SK-MEL-5 (cell line): ENCODE data around the gene CENPX. TPM values are rescaled to one million over a fixed set of nuclear protein-coding genes. Genes with fewer than 3 reads are reported as not detected.

Experiments used
- DNase-seq: peaks from one replicate; pipeline ENCODE4 v3.0.0-alpha.2; 2016; ENCODE audit warnings: low read depth, low spot score
- in situ Hi-C: cut with HindIII; loops from 2 replicates; pipeline ENCODE4 v1.10.0; 2016; ENCODE audit warnings: low sequenced_read_pairs, high pct_unique_total_duplicates, low pct_unique_long_range_greater_than_20kb
- total RNA-seq: library from RNA; depleted of rRNA; stranded (reverse); fragments of >200 nt; shearing (Covaris generic); gene quantifications from 2 replicates; pipeline ENCODE4 v1.2.3, GENCODE V29; 2014

Gene CENPX
- total RNA-seq, 1 experiment from 2014 or later, result 130 TPM

DNA sequence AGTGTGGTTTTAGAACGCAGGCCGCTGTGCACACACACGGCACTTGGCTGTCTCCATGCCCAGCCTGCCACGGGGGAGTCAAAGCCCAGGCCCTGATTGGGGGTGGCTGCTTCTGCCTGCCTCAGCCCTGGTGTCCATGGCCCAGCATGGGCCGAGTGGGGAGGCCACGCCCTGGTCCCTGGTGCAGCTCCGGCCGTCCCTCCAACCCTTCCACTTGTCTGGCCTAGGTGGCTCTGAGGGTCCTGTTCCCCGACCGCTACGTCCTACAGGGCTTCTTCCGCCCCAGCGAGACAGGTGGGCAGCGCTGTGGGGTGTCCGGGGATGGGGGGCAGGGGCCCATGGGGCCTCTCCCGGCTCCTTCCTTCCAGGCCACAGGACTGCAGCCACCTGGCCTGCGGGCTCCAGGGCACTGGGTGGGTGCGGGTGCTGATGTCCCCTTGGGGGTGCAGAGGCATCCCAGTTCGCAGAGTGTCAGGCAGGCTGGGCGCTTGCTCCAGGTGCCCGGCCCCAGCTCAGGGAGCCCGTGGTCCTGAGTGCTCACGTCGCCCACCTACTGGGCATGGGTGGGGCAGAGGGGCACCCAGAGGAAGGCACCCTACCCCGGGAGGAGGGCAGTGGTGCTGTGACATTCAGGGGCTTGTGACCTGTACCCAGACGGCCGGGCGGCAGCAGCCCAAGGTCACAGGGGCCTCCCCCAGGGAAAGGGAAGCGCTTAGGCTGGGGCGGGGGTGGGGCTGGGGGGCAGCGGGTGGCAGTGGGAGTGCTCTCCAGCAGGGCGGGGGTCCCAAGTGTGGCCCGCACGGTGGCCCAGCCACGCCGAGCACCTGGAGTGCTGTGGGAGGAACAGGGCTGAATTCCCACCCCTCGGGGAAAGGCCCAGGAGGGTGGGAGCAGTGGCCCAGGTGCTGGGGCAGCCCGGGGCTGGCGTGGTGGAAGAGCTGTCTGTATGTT is 11.8 kb downstream of the CENPX start:
- in situ Hi-C loops, result no loop called here
- no peak for DNase-seq

DNA sequence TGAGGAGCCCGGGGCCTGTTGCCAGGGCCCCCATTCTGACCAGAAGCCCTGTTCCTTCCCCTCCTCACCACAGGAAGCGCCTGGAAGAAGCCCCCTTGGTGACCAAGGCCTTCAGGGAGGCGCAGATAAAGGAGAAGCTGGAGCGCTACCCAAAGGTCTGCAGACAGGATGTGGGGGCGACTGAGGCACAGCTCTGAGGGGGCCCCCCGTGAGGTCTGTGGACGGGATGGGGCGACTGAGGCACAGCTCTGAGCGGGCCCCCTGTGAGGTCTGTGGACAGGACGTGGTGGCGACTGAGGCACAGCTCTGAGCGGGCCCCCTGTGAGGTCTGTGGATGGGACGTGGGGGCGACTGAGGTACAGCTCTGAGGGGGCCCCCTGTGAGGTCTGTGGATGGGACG is 13.3 kb downstream of the CENPX start:
- no peak for DNase-seq
- in situ Hi-C loops, result no loop called here

DNA sequence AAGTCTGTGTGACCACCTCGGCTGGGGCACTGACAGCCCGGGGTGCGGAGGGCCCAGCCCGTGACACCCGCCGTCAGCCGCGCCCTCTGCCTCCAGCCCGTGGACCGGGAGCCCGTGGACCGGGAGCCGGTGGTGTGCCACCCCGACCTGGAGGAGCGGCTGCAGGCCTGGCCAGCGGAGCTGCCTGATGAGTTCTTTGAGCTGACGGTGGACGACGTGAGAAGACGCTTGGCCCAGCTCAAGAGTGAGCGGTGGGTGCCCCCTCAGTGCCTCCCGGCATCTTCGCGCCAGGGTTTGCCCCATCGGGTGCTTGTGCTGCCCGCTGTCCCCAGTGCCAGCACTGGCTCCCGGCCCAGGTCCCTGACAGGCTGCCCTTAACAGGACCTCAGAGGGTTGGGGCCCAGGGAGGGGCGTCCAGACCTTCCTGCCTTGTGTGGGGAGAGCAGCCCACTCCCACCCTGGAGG is 13.7 kb downstream of the CENPX start:
- no peak for DNase-seq
- in situ Hi-C loops, result no loop called here

DNA sequence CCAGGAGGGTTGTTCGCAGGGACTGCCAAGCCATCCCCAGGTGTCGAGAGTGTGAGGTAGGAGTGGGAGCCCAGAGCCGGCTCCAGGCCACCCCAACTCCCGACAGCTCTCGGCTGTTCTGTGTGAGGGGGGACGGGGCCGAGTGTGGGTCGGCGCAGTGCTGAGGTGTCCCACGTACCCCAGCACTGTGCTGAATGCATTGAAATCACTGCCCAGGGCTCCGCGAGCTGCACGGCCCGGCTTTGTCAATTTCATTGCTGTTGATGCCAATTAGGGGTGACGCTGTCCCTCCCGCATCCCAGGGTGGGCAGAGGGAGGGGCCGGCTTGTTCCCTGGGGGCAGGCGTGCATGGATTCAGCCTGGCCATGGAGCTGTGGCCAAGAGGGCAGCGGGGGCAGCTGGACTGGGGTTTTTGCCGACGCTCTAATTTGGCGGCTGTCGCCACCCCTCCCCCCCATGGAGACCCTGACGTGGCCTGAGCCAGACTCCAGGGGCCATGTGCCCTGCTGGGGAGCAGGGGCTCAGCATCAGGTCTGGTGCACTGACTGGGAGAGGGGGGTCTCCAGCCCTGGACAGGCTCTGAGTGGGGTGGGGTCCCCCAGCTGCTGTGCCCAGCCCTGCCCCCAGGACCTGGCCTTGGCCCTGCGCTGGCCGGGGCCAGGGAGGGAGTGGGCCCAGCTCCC is 14.3 kb downstream of the CENPX start:
- in situ Hi-C loops, result no loop called here
- no peak for DNase-seq

DNA sequence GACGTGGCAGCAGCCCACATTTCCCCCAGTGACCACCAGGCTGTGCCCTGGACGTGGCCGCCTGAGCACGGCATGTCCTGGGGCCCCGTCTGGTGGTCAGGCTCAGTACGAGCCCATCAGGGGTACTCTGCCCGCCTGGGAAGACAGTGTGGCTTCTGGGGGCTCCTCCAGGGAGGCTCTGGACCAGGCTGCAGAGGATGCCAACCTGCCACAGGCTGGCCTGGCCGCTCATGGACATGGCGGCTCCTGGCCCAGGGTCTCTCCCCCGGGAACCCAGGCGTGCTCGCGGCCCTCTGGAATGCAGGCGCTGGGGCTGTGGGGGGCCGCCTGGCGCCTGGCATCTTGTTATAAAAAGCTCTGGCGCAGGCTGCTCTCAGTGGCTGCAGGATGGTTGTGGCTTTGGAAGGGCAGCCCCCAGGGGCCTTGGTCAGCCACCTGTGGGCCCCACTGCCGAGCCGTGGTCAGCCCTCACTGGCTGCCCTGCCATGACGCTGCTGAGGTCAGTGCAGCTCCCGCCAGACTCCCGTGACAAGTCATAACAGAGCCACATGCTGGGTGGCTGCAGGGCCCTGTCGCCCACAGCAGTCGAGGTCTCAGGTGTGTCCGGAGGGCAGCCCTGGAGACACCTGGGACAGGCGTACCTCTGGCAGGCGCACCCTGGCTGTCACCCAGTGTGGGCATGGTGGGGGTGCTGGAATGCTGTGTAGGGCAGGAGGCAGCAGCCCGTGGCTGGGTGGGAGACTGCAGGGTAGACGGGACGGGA is 15.0 kb downstream of the CENPX start:
- no peak for DNase-seq
- in situ Hi-C loops, result no loop called here

DNA sequence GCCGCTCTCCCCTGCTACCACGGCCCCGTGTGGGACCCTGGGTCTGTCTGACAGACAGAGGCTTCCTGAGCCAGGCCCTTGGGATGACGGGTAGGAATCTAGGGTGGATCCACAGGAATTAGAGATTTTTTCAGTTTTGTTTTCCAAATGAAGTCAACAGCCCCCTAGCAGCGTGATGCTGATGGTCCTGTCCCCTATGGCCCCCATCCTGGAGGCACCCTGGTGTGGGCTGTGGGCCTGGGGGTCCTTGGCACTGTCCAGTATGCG is 15.5 kb downstream of the CENPX start:
- DNase-seq, result no peak
- in situ Hi-C loops, result no loop called here

DNA sequence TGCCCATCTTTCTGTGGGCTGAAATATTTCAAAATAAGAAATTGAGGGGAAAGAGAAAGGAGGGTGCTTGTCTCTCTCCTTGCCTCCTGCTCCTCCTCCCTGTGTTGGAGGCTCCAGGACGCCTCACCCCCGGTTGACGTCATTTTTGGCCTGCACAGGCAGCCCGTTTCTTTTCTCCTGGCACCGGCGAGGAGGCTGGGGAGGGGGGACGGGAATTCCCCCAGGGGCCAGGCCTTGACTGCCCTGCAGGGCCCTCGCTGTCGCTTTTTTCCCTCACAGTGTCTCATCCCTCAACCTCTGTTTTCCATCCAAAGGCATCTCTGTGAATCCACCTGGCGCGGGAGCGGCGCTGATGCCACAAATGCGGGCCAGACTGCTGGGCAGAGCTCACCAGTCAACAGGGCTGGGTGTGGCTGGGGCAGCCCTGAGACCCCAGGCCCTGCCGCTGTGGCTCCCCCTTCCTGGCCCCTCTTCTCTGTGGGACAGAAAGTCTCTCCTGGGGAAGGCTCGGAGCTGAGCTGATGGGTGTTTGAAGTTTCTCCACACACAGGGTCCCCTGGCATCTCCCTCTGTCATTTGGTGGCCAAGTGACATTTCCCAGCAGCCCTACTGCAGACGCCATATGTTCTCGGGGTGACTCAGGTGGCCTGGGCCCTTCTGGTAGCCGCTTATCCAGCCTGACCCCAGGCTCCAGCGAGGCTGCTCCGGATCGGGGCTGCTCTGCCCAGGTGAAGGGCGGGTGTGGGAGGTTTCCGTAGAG is 16.0 kb downstream of the CENPX start:
- in situ Hi-C loops, result no loop called here

DNA sequence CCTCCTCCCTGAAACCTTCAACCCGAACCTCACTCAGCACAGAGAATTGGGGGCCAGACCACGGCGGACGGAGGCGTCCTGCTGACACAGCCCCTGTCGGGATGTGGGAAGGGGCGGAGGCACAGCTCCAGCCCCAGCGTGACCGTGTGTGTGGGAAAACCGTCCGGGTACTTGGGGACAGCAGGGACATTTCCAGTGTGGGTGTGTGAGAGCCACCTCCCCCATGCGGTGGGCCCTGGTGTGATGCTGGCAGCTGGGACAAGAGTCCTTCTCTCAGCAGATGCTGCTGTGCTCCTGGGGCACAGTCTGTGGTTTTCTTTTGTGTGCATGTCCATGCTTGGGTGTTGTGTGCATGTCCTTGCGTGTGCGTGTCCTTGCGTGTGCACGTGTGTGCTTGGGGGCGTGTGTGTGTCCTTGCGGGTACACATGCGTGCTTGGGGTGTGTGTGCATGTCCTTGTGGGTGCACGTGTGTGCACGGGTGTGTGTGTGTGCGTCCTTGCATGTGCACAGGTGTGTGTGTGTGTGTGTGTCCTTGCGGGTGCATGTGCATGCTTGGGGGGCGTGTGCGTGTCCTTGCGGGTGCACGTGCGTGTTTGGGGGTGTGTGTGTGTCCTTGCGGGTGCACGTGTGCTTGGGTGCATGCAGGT is 16.9 kb downstream of the CENPX start:
- DNase-seq, result no peak
- in situ Hi-C loops, result no loop called here

More for the DNA sequence above, 16.0 kb downstream of the CENPX start:
- no peak for DNase-seq

DNA sequence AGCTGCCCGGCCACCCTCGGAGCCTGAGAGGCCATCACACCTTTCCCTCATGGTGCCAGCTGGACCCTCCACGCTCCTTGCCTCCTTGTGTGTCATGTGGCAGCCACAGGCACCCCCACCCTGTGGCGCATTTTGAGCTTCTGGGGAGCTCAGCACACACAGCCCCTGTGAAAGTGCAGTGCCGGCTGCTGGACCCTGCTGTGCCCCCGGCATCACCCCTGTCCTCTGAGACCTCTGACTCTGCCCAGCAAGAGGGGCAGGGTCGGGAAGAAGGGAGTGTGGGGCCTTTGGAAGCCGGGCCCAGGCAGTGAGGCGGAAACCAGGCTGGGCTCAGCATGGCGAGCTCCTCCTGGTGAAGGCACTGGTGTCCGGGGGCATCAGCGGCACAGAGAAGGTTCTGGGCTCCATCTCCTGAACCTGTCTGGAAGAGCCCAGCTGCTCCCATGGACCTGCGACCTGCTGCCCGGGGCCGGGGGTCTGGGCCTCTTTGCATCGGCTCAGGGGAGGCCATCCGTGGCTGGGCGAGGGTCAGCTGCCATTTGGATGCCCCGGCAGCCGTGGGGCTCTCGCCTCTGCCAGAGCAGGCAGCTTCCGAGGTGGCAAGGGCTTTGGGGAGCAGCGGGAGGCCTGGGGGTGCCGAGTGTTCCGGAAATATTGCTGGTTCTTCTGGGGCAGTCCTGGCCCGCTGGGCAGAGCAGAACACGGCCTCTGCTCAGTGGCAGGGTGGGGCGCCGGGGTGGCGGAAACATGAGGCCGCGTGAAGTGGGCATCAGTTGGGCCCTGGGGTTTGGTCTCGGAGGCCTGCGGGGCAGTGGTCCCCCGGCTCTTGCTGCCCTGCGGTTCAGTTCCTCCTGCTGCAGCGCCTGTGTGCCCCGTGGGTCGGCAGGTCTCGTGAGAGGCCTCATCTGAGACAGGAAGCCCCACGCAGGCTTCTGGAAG is 17.9 kb downstream of the CENPX start:
- no peak for DNase-seq
- in situ Hi-C loops, result no loop called here

DNA sequence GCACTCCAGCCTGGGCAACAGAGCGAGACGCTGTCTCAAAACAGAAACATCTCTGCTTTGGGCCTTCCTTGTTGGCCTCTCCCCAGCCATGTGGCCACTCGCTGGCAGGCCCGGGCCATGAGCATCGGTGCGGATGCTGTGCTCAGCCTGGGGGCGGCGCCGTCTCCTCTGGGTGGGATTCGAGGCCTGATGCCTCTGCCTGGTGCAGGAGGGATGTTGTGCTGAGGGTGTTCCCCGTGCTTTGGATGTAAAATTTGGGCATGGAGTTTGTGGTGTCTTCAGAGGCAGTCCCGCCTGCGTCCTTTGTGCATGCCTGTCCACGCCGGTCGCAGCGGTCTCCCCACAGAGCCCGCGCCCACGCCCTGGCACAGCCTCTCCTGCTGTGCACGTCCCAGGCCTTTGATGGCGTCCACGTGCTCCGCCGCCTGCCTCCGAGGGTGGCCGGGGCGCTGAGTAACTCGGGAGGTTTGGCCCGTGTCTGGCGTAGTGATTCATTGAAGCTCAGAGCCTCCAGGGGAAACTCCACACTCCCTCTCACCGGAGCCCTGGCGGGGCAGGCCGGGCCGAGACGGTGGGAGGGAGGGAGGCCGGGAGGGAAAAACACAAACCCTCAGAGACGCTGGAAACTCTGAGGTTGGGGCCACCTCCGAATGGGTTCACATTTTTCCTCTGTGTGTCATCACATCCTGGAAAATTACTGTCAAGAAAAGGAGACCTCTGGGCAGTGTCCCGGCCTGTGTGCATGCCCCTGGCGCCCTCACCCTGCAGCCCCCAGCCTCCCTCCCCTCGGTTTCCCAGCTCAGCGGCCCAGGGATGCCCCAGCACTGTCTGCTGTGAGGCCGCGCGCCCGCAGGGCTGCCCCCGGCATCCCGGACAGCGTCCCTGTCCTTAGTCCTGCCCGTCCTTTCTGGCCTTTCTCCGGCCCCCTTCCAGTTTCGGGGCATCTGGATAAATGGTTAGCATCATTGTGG is 19.0 kb downstream of the CENPX start:
- peak; percentile 67 for DNase-seq
- in situ Hi-C loops, result no loop called here

DNA sequence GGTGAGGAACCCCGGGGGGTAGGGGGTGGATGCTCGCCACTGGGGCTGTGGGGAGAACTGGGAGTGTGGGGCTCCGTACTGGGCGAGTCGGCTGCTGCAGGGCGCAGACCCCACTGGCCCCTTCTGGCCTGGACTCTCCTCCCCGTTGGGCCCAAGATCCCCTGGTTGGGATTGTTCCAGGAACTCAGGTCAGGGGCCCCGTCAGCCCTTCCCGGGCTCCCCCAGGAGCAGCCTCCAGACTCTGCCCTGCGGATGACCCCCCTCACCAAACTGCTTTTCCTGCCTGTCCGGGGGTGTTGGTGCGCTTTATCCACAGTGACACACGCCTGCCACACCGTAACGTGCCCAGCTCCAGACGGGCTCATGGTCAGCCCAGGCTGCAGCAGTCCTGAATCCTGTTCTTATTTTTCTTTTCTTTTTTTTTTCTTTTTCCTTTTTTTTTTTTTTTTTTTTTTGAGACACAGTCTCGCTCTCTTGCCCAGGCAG is 21.1 kb downstream of the CENPX start:
- in situ Hi-C loops, result no loop called here
- no peak for DNase-seq

DNA sequence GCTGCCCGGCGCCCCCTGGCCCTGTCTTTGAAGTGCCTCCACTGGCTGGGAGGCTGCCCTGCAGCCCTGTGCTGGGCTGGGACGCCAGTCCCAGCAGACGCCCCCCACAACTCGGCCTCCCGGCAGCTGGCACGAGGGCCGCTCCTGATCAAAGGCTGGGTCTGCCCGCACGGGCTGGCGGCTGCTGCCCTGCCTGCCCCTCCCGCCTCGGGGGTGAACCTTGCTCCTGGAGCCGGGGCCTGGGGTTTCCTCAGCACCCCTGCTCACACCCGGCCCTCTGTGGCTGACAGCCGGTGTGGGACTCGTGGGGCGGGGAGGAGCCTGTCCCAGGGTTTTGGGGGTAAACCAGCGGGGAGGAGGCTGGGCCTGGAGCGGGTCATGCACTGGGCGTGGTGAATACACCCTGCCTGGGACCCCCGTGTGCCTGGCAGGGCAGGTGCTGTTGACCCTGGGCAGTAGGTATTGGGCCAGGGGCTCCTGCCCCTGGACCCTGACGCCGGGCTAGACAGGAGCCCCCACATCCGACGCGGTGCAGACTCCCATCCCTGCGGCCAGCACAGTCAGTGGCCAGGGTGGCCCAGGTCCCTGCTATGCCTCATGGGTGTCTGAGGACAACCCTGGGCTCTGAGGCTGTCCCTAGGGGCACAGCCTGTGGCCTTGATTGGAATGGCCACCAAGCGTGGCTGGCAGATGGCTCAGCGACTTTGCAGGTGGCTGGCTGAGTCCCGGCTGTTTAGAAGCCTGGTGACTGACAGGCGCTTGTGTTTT is 21.7 kb downstream of the CENPX start:
- in situ Hi-C loops, result no loop called here
- no peak for DNase-seq

DNA sequence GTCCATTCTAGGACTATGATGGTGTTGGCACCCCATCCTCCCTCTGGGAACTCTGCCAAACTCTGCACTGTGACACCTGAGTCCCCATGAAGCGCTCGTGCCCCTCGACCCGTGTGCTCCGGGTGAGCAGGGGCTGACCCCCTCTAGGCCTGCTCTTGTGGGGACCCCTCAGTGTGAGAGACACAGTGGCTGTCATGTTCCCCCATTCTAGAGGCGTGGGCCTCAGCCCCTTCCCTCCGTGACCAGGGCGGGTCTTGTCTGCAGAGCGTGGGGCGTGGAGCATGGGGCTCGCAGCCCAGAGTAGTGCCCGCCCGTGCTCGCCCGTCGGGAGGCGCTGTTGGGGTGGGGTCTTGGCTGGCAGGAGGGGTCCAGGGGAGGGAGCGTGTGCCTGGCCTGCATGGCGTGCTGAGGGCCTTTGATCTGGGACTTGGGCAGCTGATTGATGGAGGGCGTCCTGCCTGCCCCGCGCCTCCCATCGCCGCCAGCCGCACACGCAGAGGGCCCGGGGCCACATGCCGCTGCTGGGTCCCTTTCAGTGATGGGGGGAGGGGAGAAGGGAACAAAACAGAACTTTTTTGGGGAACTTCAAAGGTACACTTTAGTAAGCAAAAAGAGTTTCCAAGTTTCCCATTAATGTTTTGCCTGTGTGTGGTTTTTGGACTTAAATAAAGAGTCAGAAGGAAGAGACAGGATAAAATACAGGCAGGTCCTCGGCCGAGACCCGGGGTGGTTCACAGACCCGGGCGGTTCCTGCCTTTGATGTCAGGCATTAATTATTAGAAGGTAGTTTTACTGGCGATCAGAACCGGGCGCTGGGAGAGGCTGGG is 22.5 kb downstream of the CENPX start:
- no peak for DNase-seq
- in situ Hi-C loops, result no loop called here

DNA sequence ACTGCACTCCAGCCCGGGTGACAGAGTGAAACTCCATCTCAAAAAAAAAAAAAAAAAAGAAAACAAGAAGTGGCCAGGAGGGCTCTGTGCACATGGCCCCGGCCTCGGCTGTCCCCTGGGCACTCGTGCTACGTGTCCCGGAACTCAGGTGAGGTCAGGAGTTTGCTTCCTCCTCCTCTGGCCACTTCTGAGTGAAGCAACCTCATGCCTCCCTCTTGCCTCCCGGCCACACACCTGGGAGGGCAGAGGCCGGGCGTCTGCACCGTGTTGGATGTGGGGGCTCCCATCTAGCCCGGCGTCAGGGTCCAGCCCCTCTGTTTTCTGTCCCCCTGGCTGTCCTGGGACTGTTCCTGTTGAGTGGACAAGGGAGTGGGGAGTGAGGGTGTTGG is 23.1 kb downstream of the CENPX start:
- DNase-seq, result no peak
- in situ Hi-C loops, result no loop called here
